Fibroblast of peridontal ligament (primary cell): Measurements from ENCODE around the gene PTPN5.
"Not testable (repeated sequence)": the region's sequence is repeated elsewhere in the genome, so short reads cannot be mapped to it uniquely, and the experiment has no call there.

ENCODE experiments used
- DNase-seq: peaks from one replicate; pipeline ENCODE4 v3.0.0-alpha.2; 2010; ENCODE audit errors: extremely low read depth

PTPN5 gene

GRCh38 chr11:18681949-18682348 is 109.6 kb downstream of the PTPN5 start:
- not testable (repeated sequence) for DNase-seq
